ENCODE data around the gene CHIC2.
"Not testable (repeated sequence)": the region's sequence is repeated elsewhere in the genome, so short reads cannot be mapped to it uniquely, and the experiment has no call there.

CHIC2 gene

GRCh38 chr4:54061067-54061466 is 3.3 kb downstream of the CHIC2 start:
- DNase-seq (ENCODE audit: low read depth), result no peak

GRCh38 chr4:54060116-54060515 is 4.3 kb downstream of the CHIC2 start:
- no peak for DNase-seq (ENCODE audit: low read depth)

GRCh38 chr4:54058171-54058570 is 6.2 kb downstream of the CHIC2 start:
- no peak for DNase-seq (ENCODE audit: low read depth)

- DNase-seq (ENCODE audit: low read depth), result no peak
These were observed 8.0 kb downstream of the CHIC2 start for GRCh38 chr4:54056360-54056759.

- DNase-seq (ENCODE audit: low read depth), result no peak
These were observed 8.9 kb downstream of the CHIC2 start for GRCh38 chr4:54055494-54055893.

GRCh38 chr4:54054501-54054900 is 9.9 kb downstream of the CHIC2 start:
- no peak for DNase-seq (ENCODE audit: low read depth)

GRCh38 chr4:54053322-54053721 is 11.1 kb downstream of the CHIC2 start:
- DNase-seq (ENCODE audit: low read depth), result not testable (repeated sequence)

GRCh38 chr4:54050214-54050904 is 14.0 kb downstream of the CHIC2 start:
- peak; percentile 68 for DNase-seq (ENCODE audit: low read depth)

GRCh38 chr4:54043630-54044029 is 20.8 kb downstream of the CHIC2 start:
- DNase-seq (ENCODE audit: low read depth), result not testable (repeated sequence)

- no peak for DNase-seq (ENCODE audit: low read depth)
These were observed 22.5 kb downstream of the CHIC2 start for GRCh38 chr4:54041933-54042332.

GRCh38 chr4:54041100-54041499 is 23.3 kb downstream of the CHIC2 start:
- no peak for DNase-seq (ENCODE audit: low read depth)

GRCh38 chr4:54038056-54038455 is 26.3 kb downstream of the CHIC2 start:
- no peak for DNase-seq (ENCODE audit: low read depth)

- DNase-seq (ENCODE audit: low read depth), result no peak
These were observed 28.2 kb downstream of the CHIC2 start for GRCh38 chr4:54036184-54036583.

GRCh38 chr4:54032558-54033135 is 31.8 kb downstream of the CHIC2 start:
- no peak for DNase-seq (ENCODE audit: low read depth)

- no peak for DNase-seq (ENCODE audit: low read depth)
These were observed 37.1 kb downstream of the CHIC2 start for GRCh38 chr4:54027311-54027710.

- no peak for DNase-seq (ENCODE audit: low read depth)
These were observed 38.8 kb downstream of the CHIC2 start for GRCh38 chr4:54025582-54025981.

- not testable (repeated sequence) for DNase-seq (ENCODE audit: low read depth)
These were observed 41.4 kb downstream of the CHIC2 start for GRCh38 chr4:54023019-54023418.

- DNase-seq (ENCODE audit: low read depth), result no peak
These were observed 46.4 kb downstream of the CHIC2 start for GRCh38 chr4:54017974-54018373.

- no peak for DNase-seq (ENCODE audit: low read depth)
These were observed 47.1 kb downstream of the CHIC2 start for GRCh38 chr4:54017308-54017707.

GRCh38 chr4:54016504-54016903 is 47.9 kb downstream of the CHIC2 start:
- no peak for DNase-seq (ENCODE audit: low read depth)

- DNase-seq (ENCODE audit: low read depth), result no peak
These were observed 48.9 kb downstream of the CHIC2 start for GRCh38 chr4:54015423-54016030.

- DNase-seq (ENCODE audit: low read depth), result no peak
These were observed 49.7 kb downstream of the CHIC2 start for GRCh38 chr4:54014666-54015160.

GRCh38 chr4:54011201-54011600 is 53.2 kb downstream of the CHIC2 start:
- DNase-seq (ENCODE audit: low read depth), result no peak

All from EH (cell line).